Mononuclear cell (primary cell): Measurements from ENCODE around the gene ADARB2. TPM values are rescaled to one million over a fixed set of nuclear protein-coding genes. Genes with fewer than 3 reads are reported as not detected.

Experiments
- H3K27me3 ChIP-seq: 2 replicates; pipeline ENCODE4 v1.6.0; 2011; ENCODE audit warnings: low read length, control low read depth; ENCODE audit not compliant: insufficient read depth
- H3K4me1 ChIP-seq: 2 replicates; pipeline ENCODE4 v1.5.1; 2011; ENCODE audit warnings: mild to moderate bottlenecking, low read length, control low read depth; ENCODE audit not compliant: insufficient read depth
- H3K4me3 ChIP-seq: 2 replicates; pipeline ENCODE4 v1.5.1; 2011; ENCODE audit warnings: mild to moderate bottlenecking, low read length, moderate library complexity
- H3K9me3 ChIP-seq: 2 replicates; pipeline ENCODE4 v1.5.1; 2011; ENCODE audit warnings: low read depth, mild to moderate bottlenecking, control low read depth, low read length
- total RNA-seq: library from RNA; depleted of rRNA; stranded (reverse); fragments of >200 nt; gene quantifications from one replicate; pipeline ENCODE4 v1.2.3, GENCODE V29; 2012

ADARB2 gene
- total RNA-seq, 1 donor = under 0.01 TPM

- H3K4me3 ChIP-seq = no peak overlapping the region
- H3K27me3 ChIP-seq = no peaks in the 10 kb centered on the region
- H3K4me1 ChIP-seq = no peaks in the 10 kb centered on the region
- no peaks in the 10 kb centered on the region for H3K9me3 ChIP-seq
Observed at GRCh38 chr10:1272079-1272776, 465.1 kb downstream of the ADARB2 start.

- no peaks in the 10 kb centered on the region for H3K9me3 ChIP-seq
- no peaks in the 10 kb centered on the region for H3K27me3 ChIP-seq
- no peaks in the 10 kb centered on the region for H3K4me1 ChIP-seq
- no peak overlapping the region for H3K4me3 ChIP-seq
Observed at GRCh38 chr10:1270906-1271305, 466.4 kb downstream of the ADARB2 start.

- Histone ChIP-seq H3K4me3 (no peak overlapping the region), H3K9me3 (no peaks in the 10 kb centered on the region), H3K27me3 (no peaks in the 10 kb centered on the region), H3K4me1 (no peaks in the 10 kb centered on the region)
Observed at GRCh38 chr10:1270490-1270889, 466.8 kb downstream of the ADARB2 start.

GRCh38 chr10:1268831-1269230 is 468.5 kb downstream of the ADARB2 start:
- Histone ChIP-seq H3K4me3 (no peak overlapping the region), H3K27me3 (no peaks in the 10 kb centered on the region), H3K9me3 (no peaks in the 10 kb centered on the region), H3K4me1 (no peaks in the 10 kb centered on the region)

GRCh38 chr10:1267568-1267967 is 469.8 kb downstream of the ADARB2 start:
- Histone ChIP-seq H3K4me1 (no peaks in the 10 kb centered on the region), H3K9me3 (no peaks in the 10 kb centered on the region), H3K4me3 (no peak overlapping the region), H3K27me3 (no peaks in the 10 kb centered on the region)

- H3K9me3 ChIP-seq = no peaks in the 10 kb centered on the region
Observed at GRCh38 chr10:1267148-1267547, 470.2 kb downstream of the ADARB2 start.

GRCh38 chr10:1266033-1266802 is 471.1 kb downstream of the ADARB2 start:
- Histone ChIP-seq H3K9me3 (no peaks in the 10 kb centered on the region), H3K27me3 (no peaks in the 10 kb centered on the region), H3K4me3 (no peak overlapping the region), H3K4me1 (no peaks in the 10 kb centered on the region)

More at GRCh38 chr10:1267148-1267547, 470.2 kb downstream of the ADARB2 start:
- H3K4me3 ChIP-seq = no peak overlapping the region
- H3K4me1 ChIP-seq = no peaks in the 10 kb centered on the region
- no peaks in the 10 kb centered on the region for H3K27me3 ChIP-seq

- Histone ChIP-seq H3K4me1 (no peaks in the 10 kb centered on the region), H3K27me3 (no peaks in the 10 kb centered on the region), H3K4me3 (no peak overlapping the region), H3K9me3 (no peaks in the 10 kb centered on the region)
Observed at GRCh38 chr10:1264001-1264400, 473.3 kb downstream of the ADARB2 start.

GRCh38 chr10:1257274-1257673 is 480.1 kb downstream of the ADARB2 start:
- H3K9me3 ChIP-seq = no peaks in the 10 kb centered on the region
- H3K27me3 ChIP-seq = peaks cover 3% of the 10 kb centered on the region
- no peaks in the 10 kb centered on the region for H3K4me1 ChIP-seq
- no peak overlapping the region for H3K4me3 ChIP-seq

GRCh38 chr10:1256432-1256725 is 480.9 kb downstream of the ADARB2 start:
- Histone ChIP-seq H3K27me3 (peaks cover 5% of the 10 kb centered on the region), H3K4me3 (no peak overlapping the region), H3K9me3 (no peaks in the 10 kb centered on the region), H3K4me1 (no peaks in the 10 kb centered on the region)

GRCh38 chr10:1255600-1256431 is 481.5 kb downstream of the ADARB2 start:
- Histone ChIP-seq H3K4me1 (no peaks in the 10 kb centered on the region), H3K4me3 (no peak overlapping the region), H3K9me3 (no peaks in the 10 kb centered on the region), H3K27me3 (peaks cover 6% of the 10 kb centered on the region)

GRCh38 chr10:1255118-1255517 is 482.2 kb downstream of the ADARB2 start:
- Histone ChIP-seq H3K9me3 (no peaks in the 10 kb centered on the region), H3K4me1 (no peaks in the 10 kb centered on the region), H3K27me3 (peaks cover 13% of the 10 kb centered on the region), H3K4me3 (no peak overlapping the region)

- no peak overlapping the region for H3K4me3 ChIP-seq
- peaks cover 21% of the 10 kb centered on the region for H3K27me3 ChIP-seq
- H3K4me1 ChIP-seq = no peaks in the 10 kb centered on the region
- no peaks in the 10 kb centered on the region for H3K9me3 ChIP-seq
Observed at GRCh38 chr10:1253523-1254353, 483.6 kb downstream of the ADARB2 start.

- Histone ChIP-seq H3K4me1 (no peaks in the 10 kb centered on the region), H3K9me3 (no peaks in the 10 kb centered on the region), H3K27me3 (peaks cover 28% of the 10 kb centered on the region), H3K4me3 (no peak overlapping the region)
Observed at GRCh38 chr10:1251769-1252168, 485.6 kb downstream of the ADARB2 start.
